Neutrophil (primary cell): Measurements from ENCODE around the gene STEAP1B.
"Not testable (repeated sequence)": the region's sequence is repeated elsewhere in the genome, so short reads cannot be mapped to it uniquely, and the experiment has no call there.

Experiments used
- H3K27ac ChIP-seq: fragments of 200-600 bp; sonication (generic); 2 replicates; pipeline ENCODE4 v1.5.1; 2016; ENCODE audit warnings: mild to moderate bottlenecking, moderate library complexity
- H3K27me3 ChIP-seq: fragments of 200-600 bp; sonication (generic); 2 replicates; pipeline ENCODE4 v1.6.0; 2016; ENCODE audit warnings: mild to moderate bottlenecking
- H3K36me3 ChIP-seq: fragments of 200-600 bp; sonication (generic); 2 replicates; pipeline ENCODE4 v1.5.1; 2017
- H3K4me1 ChIP-seq, 2 experiments: fragments of 200-600 bp in 1 of 2; sonication (generic) in 1 of 2; 1 replicate in 1 of 2; 2 replicates in 1 of 2; pipeline versions ENCODE4 v1.5.1 to v1.6.1; 2013 to 2016; ENCODE audit warnings: low read depth in 1 of 2, low read length in 1 of 2, mild to moderate bottlenecking in 1 of 2, moderate library complexity in 1 of 2; ENCODE audit not compliant: control insufficient read depth in 1 of 2, insufficient read depth in 1 of 2
- H3K4me3 ChIP-seq, 2 experiments: fragments of 200-600 bp in 1 of 2; sonication (generic) in 1 of 2; 1 replicate in 1 of 2; 2 replicates in 1 of 2; pipeline ENCODE4 v1.5.1; 2013 to 2016; ENCODE audit warnings: low read depth in 1 of 2, low read length in 1 of 2, mild to moderate bottlenecking in 1 of 2, moderate library complexity in 1 of 2
- H3K9me3 ChIP-seq: fragments of 200-600 bp; sonication (generic); 2 replicates; pipeline ENCODE4 v1.5.1; 2016
- CTCF ChIP-seq: fragments of 200-600 bp; sonication (generic); IDR thresholded peaks from 2 replicates; pipeline ENCODE4 v1.5.1; 2016; ENCODE audit warnings: antibody characterized with exemption

The STEAP1B gene

DNA sequence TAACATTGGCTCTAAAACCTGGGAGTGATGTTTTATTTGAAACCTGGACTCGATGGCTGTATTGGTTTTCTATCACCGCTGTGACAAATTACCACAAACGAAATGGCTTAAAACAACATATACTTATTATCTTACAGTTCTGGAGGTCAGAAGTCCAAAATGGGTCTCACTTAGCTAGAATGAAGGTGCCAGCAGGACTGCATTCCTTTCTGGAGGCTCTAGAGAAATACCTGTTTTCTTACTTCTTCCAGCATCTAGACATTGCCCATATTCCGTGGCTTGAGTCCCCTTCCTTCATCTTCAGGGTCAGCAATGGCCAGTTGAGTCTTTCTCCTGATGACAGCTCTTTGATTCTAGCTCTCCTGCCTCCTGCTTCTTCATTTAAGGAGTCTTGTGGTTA lies 44.3 kb upstream of the STEAP1B start:
- Histone ChIP-seq H3K36me3 (no peaks in the 10 kb centered on the region), H3K27ac (no peak overlapping the region), H3K4me3 (no peak overlapping the region), H3K4me1 (no peaks in the 10 kb centered on the region), H3K27me3 (peaks cover 66% of the 10 kb centered on the region), H3K9me3 (no peaks in the 10 kb centered on the region)
- no peak for TF ChIP-seq CTCF

DNA sequence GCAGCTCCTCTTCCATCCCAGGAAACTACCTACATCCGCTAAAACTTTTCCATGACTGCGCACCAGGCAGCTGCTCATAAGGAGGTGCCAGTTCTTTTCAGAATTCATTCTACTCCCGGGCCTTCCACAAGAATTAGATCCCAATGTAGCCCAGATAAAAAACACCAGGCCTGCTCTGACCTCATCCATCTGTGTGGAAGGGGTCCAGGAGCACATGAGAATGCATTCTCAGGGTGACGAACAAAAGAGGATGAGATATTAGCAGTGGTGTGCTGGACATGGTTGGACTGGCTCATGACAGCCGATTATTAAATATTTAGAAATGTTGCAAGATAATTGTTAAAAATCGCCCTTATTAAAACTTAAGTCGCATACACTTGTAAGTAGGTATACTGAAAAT lies 43.2 kb upstream of the STEAP1B start:
- Histone ChIP-seq H3K4me1 (no peaks in the 10 kb centered on the region), H3K36me3 (no peaks in the 10 kb centered on the region), H3K27ac (no peak overlapping the region)

DNA sequence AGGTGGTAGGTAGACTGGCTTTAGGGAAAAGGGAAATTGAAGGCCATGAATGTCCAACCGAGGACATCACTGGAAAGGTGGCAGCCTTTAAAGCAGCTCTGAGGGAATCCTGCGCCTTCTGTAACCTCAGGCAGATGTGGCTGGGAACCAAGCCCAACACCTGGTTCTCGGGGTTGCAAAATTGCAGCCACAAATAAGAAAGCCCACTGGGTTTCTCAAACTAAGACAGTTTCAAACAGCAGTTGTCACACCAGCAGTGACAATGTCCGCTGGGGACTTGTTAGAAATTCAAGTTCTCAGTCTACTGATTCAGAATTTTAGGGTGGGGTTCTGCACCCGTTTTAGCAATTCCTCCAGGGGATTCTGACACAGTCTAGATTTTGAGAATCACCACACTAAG lies 42.7 kb upstream of the STEAP1B start:
- Histone ChIP-seq H3K4me1 (no peaks in the 10 kb centered on the region), H3K27ac (no peak overlapping the region), H3K36me3 (no peaks in the 10 kb centered on the region), H3K9me3 (no peaks in the 10 kb centered on the region), H3K4me3 (no peak overlapping the region), H3K27me3 (peaks cover 50% of the 10 kb centered on the region)
- no peak for TF ChIP-seq CTCF

More for the DNA sequence above, 43.2 kb upstream of the STEAP1B start:
- Histone ChIP-seq H3K9me3 (no peaks in the 10 kb centered on the region), H3K27me3 (peaks cover 55% of the 10 kb centered on the region), H3K4me3 (no peak overlapping the region)
- TF ChIP-seq CTCF, result no peak

GRCh38 chr7:22542254-22542653 lies 42.3 kb upstream of the STEAP1B start:
- no peaks in the 10 kb centered on the region for H3K36me3 ChIP-seq
- no peak overlapping the region for H3K27ac ChIP-seq
- H3K27me3 ChIP-seq, result peaks cover 46% of the 10 kb centered on the region
- no peaks in the 10 kb centered on the region for H3K4me1 ChIP-seq
- H3K9me3 ChIP-seq, result no peaks in the 10 kb centered on the region
- no peak overlapping the region for H3K4me3 ChIP-seq
- no peak for TF ChIP-seq CTCF

DNA sequence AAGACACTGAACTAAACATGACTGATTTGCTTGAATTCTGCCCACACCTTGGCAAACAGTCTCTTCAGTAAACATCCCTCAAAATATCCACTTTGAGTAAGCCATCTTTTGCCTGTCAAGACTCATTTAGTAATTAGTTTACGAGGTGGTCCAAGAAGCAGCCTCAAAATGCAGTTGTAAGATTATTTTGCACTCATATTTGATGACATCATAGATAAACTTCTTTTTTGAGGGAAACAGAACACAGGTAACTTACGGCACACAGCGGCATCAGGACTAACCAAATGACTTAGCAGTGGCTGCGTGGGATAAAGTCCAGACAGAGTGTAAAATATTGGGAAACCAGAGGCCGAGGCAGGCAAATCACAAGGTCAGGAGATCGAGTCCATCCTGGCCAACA lies 41.8 kb upstream of the STEAP1B start:
- TF ChIP-seq CTCF, result no peak
- Histone ChIP-seq H3K9me3 (no peaks in the 10 kb centered on the region), H3K27ac (no peak overlapping the region), H3K27me3 (peaks cover 41% of the 10 kb centered on the region), H3K4me3 (no peak overlapping the region), H3K36me3 (no peaks in the 10 kb centered on the region), H3K4me1 (no peaks in the 10 kb centered on the region)

- H3K36me3 ChIP-seq, H3K27me3 ChIP-seq, H3K27ac ChIP-seq, H3K4me3 ChIP-seq, H3K4me1 ChIP-seq, H3K9me3 ChIP-seq: not testable (repeated sequence)
Measured at GRCh38 chr7:22528537-22528936, 28.5 kb upstream of the STEAP1B start.

- not testable (repeated sequence) for H3K4me3 ChIP-seq, H3K36me3 ChIP-seq, H3K4me1 ChIP-seq, H3K9me3 ChIP-seq, H3K27ac ChIP-seq
- H3K27me3 ChIP-seq, result peaks cover 11% of the 10 kb centered on the region
Measured at GRCh38 chr7:22524353-22524947, 24.5 kb upstream of the STEAP1B start.

DNA sequence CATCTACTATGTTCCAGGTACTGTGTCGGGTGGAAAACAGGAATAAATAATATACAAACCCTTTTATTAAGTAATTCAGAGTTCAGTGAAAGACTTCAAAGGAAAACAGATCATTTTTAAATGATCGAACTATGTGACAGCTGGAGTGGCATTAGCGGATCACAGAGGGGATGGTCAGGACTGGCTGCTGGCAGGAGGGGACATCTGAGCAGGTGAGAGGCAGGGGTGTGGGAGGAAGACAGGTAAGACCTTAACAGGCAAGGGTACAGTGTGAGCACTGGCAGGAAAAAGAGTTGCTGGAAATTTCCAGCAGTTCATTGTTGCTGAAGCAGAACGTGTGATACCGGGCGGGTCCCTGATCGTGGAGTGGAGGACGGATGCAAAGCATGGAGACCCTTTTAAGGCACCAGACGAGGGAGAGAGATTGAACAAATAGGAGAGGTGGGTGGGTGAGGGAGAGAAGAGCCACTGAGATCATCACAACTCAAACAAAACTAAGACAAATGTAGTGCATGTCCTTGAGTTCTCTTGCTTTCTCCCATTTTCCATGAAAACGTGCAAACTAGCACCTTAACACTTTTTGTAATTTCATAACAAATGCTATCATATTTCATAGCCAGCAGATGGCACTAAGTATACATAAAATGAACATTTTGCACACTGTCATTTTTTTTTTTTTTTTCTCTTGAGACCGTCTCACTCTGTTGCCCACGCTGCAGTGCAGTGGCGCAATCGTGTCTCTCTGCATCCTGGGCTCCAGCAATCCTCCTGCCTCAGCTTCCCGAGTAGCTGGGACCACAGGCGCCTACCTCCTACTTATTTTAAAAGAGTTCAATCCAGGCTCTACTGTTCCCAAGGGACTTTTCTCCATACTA lies 23.7 kb upstream of the STEAP1B start:
- not testable (repeated sequence) for H3K4me1 ChIP-seq, H3K36me3 ChIP-seq, H3K4me3 ChIP-seq, H3K27ac ChIP-seq, H3K9me3 ChIP-seq
- peaks cover 11% of the 10 kb centered on the region for H3K27me3 ChIP-seq

DNA sequence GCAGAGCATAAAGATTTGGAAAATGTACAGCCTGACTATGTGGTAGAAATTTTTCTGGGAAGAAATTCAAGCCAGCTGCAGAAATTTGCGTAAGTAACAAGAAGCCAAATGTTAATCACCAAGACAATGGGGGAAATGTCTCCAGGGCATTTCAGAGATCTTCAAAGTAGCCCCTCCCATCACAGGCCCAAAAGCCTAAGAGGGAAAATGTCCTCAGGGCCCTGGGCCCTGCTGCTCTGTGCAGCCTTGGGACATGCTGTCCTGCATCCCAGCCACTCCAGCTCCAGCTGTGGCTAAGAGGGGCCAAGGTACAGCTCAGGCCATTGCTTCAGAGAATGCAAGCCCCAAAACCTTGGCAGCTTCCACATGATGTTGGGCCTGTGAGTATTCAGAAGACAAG lies 19.6 kb upstream of the STEAP1B start:
- H3K27me3 ChIP-seq, result peaks cover 11% of the 10 kb centered on the region
- H3K4me3 ChIP-seq, H3K36me3 ChIP-seq, H3K9me3 ChIP-seq, H3K4me1 ChIP-seq, H3K27ac ChIP-seq: not testable (repeated sequence)
